GM06990 (cell line): ENCODE data around the gene ZNF236.

Experiments
- DNase-seq: peaks from one replicate; pipeline ENCODE4 v3.0.0-alpha.2; 2011; ENCODE audit not compliant: insufficient read length; ENCODE audit errors: extremely low read depth
- H3K27me3 ChIP-seq: replicated peaks from 2 replicates; pipeline ENCODE4 v1.6.0; 2011; ENCODE audit warnings: low read length; ENCODE audit not compliant: control insufficient read depth, insufficient read depth
- H3K36me3 ChIP-seq: 2 replicates; pipeline ENCODE4 v1.5.1; 2011; ENCODE audit warnings: low read length; ENCODE audit not compliant: control insufficient read depth, insufficient read depth
- H3K4me3 ChIP-seq: replicated peaks from 2 replicates; pipeline ENCODE4 v1.5.1; 2011; ENCODE audit warnings: low read depth, mild to moderate bottlenecking, control low read depth, low read length
- TF ChIP-seq, protein P1 (sequence below): IDR thresholded peaks from 2 replicates; pipeline ENCODE4 v1.5.1; 2011; ENCODE audit warnings: low read length, control low read depth, mild to moderate bottlenecking, inconsistent platforms; ENCODE audit not compliant: insufficient read depth, poor library complexity, severe bottlenecking

The ZNF236 gene

DNA sequence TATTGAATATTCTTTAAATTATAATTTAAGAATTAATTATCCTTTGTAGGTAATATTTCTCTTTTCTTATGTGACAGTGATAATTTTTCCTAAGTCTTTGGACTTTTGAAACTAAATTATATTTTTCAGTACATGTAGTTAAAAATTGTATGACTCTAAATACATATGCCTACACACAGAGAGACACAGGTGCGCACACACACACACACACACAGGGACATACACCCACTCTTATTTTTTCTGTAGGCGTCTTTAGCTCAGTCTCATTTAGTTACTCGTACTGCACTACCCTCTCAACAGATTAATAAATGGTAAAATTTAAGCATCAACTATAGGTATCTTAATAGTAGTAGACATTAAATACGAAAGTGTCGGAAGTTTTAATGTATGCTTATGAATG, 56.1 kb downstream of the ZNF236 start:
- Histone ChIP-seq H3K4me3 (no peak overlapping the region), H3K36me3 (peaks cover 15% of the 10 kb centered on the region), H3K27me3 (no peaks in the 10 kb centered on the region)
- no peak for DNase-seq
- TF ChIP-seq, protein P1, sequence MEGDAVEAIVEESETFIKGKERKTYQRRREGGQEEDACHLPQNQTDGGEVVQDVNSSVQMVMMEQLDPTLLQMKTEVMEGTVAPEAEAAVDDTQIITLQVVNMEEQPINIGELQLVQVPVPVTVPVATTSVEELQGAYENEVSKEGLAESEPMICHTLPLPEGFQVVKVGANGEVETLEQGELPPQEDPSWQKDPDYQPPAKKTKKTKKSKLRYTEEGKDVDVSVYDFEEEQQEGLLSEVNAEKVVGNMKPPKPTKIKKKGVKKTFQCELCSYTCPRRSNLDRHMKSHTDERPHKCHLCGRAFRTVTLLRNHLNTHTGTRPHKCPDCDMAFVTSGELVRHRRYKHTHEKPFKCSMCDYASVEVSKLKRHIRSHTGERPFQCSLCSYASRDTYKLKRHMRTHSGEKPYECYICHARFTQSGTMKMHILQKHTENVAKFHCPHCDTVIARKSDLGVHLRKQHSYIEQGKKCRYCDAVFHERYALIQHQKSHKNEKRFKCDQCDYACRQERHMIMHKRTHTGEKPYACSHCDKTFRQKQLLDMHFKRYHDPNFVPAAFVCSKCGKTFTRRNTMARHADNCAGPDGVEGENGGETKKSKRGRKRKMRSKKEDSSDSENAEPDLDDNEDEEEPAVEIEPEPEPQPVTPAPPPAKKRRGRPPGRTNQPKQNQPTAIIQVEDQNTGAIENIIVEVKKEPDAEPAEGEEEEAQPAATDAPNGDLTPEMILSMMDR, result no peak

DNA sequence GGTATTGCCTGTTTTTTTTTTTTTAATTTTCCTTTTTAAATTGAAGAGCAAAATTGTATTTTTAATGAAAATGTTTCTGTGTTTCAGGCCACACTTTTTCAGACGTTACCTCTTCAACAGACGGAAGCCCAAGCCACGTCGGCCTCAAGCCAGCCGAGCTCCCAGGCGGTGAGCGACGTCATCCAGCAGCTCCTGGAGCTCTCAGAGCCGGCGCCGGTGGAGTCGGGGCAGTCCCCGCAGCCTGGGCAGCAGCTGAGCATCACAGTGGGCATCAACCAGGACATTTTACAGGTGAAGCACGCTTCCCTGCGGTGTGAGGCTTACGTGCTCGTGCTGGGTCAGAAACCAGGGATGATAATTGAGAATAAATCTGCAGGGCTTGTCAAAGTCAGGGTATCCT, 57.7 kb downstream of the ZNF236 start:
- DNase-seq, result no peak
- TF ChIP-seq, protein P1, result no peak
- H3K36me3 ChIP-seq, result peaks cover 13% of the 10 kb centered on the region

DNA sequence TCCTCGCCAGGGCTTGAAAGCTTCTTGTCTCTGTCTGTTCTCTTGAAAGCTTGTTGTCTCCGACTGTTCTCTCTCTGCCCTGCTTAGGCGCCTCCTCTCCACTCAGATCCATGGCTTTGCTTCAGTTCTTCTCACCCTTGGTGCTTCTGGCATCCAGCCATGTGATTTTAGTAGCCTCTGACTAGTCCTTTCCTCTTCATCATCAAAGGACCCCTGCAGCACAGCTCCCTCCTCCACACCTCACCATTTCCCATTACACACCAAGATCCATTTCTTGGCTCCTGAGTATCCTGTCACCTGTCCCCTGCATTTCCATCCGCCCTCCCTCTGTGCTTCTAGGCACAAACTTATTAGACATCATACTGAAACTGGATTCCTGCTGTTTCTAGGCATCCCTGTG, 59.4 kb downstream of the ZNF236 start:
- H3K27me3 ChIP-seq, result no peaks in the 10 kb centered on the region
- DNase-seq, result no peak
- no peak overlapping the region for H3K4me3 ChIP-seq
- TF ChIP-seq, protein P1, result no peak
- peaks cover 14% of the 10 kb centered on the region for H3K36me3 ChIP-seq

More for the DNA sequence above, 57.7 kb downstream of the ZNF236 start:
- Histone ChIP-seq H3K27me3 (no peaks in the 10 kb centered on the region), H3K4me3 (no peak overlapping the region)

DNA sequence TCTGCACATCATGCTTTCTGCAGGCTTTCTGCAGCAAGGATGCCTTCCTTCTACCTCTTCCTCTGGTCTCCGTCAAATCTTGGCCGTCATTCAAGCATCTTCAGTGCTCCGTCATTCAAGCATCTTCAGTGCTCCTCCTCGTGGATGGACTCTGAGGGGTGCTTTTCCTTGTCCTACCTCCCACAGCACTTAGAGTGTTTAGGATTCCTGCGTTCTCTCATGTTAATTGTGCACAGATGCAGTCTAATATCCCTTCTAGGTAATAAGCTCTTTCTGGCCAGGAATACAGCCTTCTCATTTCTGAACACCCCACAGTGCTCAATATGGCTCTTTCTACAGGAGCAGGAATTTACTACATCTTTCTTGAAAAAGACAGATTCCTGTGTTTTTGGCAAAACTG, 59.8 kb downstream of the ZNF236 start:
- TF ChIP-seq, protein P1, result no peak
- Histone ChIP-seq H3K36me3 (peaks cover 14% of the 10 kb centered on the region), H3K27me3 (no peaks in the 10 kb centered on the region), H3K4me3 (no peak overlapping the region)
- DNase-seq, result no peak

DNA sequence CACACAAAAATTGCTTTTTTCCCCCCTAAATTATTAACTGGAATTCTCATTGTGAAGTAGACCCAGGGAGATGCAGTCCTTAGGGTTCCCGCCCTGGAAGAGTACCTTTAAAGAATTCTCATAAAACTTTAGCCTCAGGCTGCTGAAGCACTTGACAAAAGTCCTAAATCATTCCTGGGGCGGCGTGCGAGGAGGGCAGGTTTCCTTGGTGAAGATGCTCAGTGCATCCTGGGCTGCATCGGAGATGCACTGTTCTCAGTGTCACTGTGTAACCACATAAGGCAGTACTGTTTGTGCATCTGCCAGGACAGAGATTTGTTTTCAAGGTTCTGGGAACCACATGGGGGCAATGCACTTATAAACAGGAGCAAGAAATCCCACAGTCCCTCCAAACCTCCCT, 62.6 kb downstream of the ZNF236 start:
- peaks cover 14% of the 10 kb centered on the region for H3K36me3 ChIP-seq

More for the DNA sequence above, 62.6 kb downstream of the ZNF236 start:
- TF ChIP-seq, protein P1, result no peak
- no peak for DNase-seq
- Histone ChIP-seq H3K4me3 (no peak overlapping the region), H3K27me3 (no peaks in the 10 kb centered on the region)
